RWPE2 (cell line): ENCODE data around the gene TLE4.
A peak's percentile ranks its signal among the peaks of the same experiment; 100 is the strongest.

Experiments
- ATAC-seq: fragments of 200-7000 bp; cut with Tn5 transposase; 3 replicates; pipeline ENCODE4 v1.9.1; 2021; ENCODE audit warnings: low read depth
- DNase-seq: peaks from one replicate; pipeline ENCODE4 v3.0.0-alpha.2; 2020; ENCODE audit warnings: low spot score
- H3K27ac ChIP-seq: fragments of 450-650 bp; 2 replicates; pipeline ENCODE4 v1.5.1; 2017; ENCODE audit warnings: mild to moderate bottlenecking; ENCODE audit not compliant: poor library complexity, severe bottlenecking
- H3K27me3 ChIP-seq: fragments of 250-450 bp; sonication (Bioruptor Pico); 2 replicates; pipeline ENCODE4 v1.5.1; 2021; ENCODE audit warnings: mild to moderate bottlenecking, moderate library complexity; ENCODE audit not compliant: insufficient read depth, poor library complexity, severe bottlenecking
- H3K36me3 ChIP-seq: fragments of 250-450 bp; sonication (Bioruptor Pico); 2 replicates; pipeline ENCODE4 v1.5.1; 2020; ENCODE audit warnings: low read depth, mild to moderate bottlenecking, moderate library complexity
- H3K4me1 ChIP-seq: fragments of 250-450 bp; sonication (Bioruptor Pico); 2 replicates; pipeline ENCODE4 v1.5.1; 2021; ENCODE audit warnings: mild to moderate bottlenecking, moderate library complexity; ENCODE audit not compliant: insufficient read depth, poor library complexity, severe bottlenecking
- H3K4me3 ChIP-seq: fragments of 250-450 bp; sonication (Bioruptor Pico); 2 replicates; pipeline ENCODE4 v1.5.1; 2021; ENCODE audit warnings: mild to moderate bottlenecking, moderate library complexity; ENCODE audit not compliant: severe bottlenecking
- H3K9me3 ChIP-seq: fragments of 250-450 bp; sonication (Bioruptor Pico); 2 replicates; pipeline ENCODE4 v1.5.1; 2021; ENCODE audit warnings: mild to moderate bottlenecking, moderate library complexity; ENCODE audit not compliant: severe bottlenecking
- TF ChIP-seq, protein P1 (sequence below): fragments of 450-650 bp; IDR thresholded peaks from one replicate; pipeline ENCODE4 v1.5.1; 2017; ENCODE audit warnings: mild to moderate bottlenecking, moderate library complexity; ENCODE audit not compliant: poor library complexity, severe bottlenecking

TLE4 gene

DNA sequence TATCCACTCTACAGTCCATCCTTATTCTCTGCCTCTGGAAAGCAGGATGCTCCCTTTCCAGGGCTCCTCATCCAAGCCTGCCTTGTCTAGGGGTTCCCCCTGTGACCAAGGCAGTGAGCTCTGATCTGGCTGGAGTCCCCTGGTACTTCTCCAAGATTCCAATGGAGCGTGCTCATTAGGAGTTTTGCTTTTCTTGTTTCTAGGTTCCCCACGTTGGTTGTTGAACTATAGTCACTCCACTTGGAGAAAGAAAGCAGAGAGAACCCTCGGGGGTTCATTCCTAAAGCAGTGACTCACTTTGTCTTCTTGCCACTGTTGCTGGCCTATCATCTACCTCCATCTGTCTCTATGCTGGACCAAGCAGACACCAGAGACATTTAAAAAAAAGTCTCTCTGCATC is 192.6 kb downstream of the TLE4 start:
- ATAC-seq (peak; percentile 88), DNase-seq (no peak)
- no peaks in the 10 kb centered on the region for H3K36me3 ChIP-seq
- no peaks in the 10 kb centered on the region for H3K4me1 ChIP-seq
- H3K9me3 ChIP-seq: no peaks in the 10 kb centered on the region
- H3K27me3 ChIP-seq: no peaks in the 10 kb centered on the region
- H3K4me3 ChIP-seq: no peak overlapping the region
- TF ChIP-seq, protein P1, sequence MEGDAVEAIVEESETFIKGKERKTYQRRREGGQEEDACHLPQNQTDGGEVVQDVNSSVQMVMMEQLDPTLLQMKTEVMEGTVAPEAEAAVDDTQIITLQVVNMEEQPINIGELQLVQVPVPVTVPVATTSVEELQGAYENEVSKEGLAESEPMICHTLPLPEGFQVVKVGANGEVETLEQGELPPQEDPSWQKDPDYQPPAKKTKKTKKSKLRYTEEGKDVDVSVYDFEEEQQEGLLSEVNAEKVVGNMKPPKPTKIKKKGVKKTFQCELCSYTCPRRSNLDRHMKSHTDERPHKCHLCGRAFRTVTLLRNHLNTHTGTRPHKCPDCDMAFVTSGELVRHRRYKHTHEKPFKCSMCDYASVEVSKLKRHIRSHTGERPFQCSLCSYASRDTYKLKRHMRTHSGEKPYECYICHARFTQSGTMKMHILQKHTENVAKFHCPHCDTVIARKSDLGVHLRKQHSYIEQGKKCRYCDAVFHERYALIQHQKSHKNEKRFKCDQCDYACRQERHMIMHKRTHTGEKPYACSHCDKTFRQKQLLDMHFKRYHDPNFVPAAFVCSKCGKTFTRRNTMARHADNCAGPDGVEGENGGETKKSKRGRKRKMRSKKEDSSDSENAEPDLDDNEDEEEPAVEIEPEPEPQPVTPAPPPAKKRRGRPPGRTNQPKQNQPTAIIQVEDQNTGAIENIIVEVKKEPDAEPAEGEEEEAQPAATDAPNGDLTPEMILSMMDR: no peak
- H3K27ac ChIP-seq: no peak overlapping the region

DNA sequence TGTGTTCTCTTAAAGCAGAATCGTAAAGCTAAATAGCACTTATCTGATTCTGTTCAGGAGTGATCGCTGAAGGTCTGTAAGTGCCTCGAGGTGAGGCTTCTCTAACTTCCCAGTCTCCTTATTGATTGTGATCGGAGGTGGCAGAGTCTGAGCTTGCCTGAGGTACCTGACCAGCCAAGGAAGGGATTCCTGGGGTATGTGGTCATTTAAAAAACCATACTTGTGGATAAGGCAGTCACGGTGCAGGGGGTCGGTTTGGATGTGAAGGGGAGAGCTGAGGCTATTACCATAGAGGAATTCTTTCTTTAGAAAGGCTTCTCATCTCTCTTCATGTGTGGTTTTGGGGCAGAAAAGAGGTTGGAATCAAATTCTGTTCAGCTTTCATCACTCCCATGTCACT is 193.7 kb downstream of the TLE4 start:
- Histone ChIP-seq H3K9me3 (no peaks in the 10 kb centered on the region), H3K4me3 (no peak overlapping the region), H3K4me1 (no peaks in the 10 kb centered on the region), H3K36me3 (no peaks in the 10 kb centered on the region), H3K27me3 (no peaks in the 10 kb centered on the region), H3K27ac (no peak overlapping the region)
- TF ChIP-seq, protein P1: no peak
- DNase-seq (no peak), ATAC-seq (no peak)

DNA sequence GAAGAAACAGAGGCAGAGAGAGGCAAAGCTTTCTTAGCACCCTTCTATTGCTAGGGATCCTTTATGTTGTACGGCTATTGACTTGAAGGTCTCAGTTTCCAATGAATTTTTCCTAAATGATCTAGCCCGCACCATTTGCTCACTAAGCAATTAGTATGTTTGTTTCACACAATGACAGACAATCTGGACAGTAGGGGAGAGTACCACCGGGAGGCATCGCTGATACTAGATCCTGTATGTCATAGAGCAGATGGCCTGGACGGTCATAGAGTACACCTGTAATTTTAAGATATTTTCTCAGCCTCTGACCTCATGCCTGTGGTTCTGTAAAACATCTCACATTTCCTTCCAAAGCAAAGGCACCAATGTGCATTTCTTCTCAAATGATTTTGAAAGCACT is 194.3 kb downstream of the TLE4 start:
- H3K27me3 ChIP-seq: no peaks in the 10 kb centered on the region
- no peaks in the 10 kb centered on the region for H3K36me3 ChIP-seq
- no peak overlapping the region for H3K4me3 ChIP-seq
- H3K4me1 ChIP-seq: no peaks in the 10 kb centered on the region
- no peak overlapping the region for H3K27ac ChIP-seq
- no peaks in the 10 kb centered on the region for H3K9me3 ChIP-seq
- no peak for ATAC-seq
- DNase-seq: no peak
- TF ChIP-seq, protein P1: no peak

DNA sequence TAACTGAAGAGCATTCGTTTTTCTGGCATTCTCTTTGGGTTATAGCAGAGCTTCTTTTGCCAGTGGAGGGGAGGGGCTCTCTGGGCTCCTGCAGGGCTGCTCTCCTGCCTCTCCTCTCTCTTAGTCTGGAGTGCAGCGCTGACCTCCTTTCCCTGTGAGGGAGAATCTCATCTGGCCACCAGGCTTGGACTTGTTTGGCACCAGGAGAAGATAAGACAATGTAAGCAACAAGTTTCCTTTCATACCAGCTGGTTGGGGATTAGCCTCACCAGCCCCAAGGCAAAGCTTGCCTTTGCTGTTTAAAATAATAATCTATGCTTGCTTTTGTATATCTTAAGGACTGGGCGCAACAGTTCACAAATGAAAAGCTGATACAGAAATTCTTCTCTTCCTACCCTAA is 196.4 kb downstream of the TLE4 start:
- no peak for DNase-seq
- Histone ChIP-seq H3K4me3 (no peak overlapping the region), H3K27ac (no peak overlapping the region)

DNA sequence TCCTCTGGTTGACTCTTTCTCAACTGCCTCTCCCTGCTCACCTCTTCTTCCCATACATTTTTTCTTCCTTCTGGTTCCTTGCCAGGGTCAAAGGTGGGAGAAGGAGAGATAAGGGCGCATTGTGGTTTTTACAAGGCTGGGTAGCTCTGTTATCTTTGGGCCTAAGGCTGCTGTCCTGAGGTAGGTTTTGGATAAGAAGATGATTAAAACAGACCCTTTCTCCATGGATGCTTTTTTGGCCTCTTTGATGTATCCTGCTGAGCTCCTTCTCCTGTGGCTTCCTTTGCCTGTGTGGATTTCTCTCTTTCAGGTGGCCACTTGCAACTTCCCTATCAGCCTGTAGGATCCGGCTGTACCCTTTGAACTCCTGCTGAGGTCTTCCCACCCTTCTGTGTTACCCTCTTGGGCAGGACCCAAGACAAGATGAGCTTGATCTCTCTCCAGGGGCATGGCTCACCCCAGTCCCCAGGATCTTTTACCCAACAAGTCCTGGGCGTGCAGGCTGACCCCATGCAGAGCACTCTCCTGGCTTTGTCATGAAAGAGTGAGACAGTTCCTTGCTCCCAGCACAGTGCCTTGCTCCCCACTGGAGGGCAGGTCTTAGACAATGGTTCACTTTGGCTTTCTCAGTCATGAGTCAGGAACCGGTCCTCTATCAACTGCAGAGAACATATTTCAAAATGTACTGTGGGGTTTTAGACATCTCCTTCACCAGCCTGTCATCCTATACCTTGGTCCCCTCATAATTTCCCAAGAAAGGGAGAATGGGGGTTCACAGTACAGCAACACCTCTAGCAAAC is 197.9 kb downstream of the TLE4 start:
- ATAC-seq (no peak), DNase-seq (no peak)
- Histone ChIP-seq H3K27ac (no peak overlapping the region), H3K9me3 (no peaks in the 10 kb centered on the region), H3K4me3 (no peak overlapping the region), H3K4me1 (no peaks in the 10 kb centered on the region), H3K36me3 (no peaks in the 10 kb centered on the region), H3K27me3 (no peaks in the 10 kb centered on the region)
- TF ChIP-seq, protein P1: no peak

More for the DNA sequence above, 196.4 kb downstream of the TLE4 start:
- TF ChIP-seq, protein P1: no peak
- no peaks in the 10 kb centered on the region for H3K9me3 ChIP-seq
- H3K36me3 ChIP-seq: no peaks in the 10 kb centered on the region
- H3K27me3 ChIP-seq: no peaks in the 10 kb centered on the region
- H3K4me1 ChIP-seq: no peaks in the 10 kb centered on the region
- ATAC-seq: no peak
